ENCODE results near the gene DNAH9.

DNAH9 gene

DNA sequence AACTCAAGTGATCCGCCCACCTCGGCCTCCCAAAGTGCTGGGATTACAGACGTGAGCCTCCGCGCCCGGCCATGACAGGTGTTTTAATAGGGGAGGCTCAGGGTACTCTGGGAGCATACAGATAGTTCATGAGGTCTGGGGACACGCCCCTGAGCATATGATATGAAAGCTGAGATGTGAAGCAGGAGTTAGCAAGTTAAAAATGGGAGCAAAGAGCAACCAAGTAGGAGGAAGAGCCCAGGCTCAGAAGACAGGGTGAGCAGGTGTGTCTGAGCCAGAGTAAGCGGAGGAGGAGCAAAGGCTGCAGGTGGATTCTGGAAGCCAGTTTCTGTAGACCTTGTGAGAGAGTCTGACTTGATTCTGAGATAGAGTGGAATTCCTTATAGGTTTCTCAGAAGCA, 103.6 kb downstream of the DNAH9 start:
- DNase-seq (ENCODE audit: low read depth, low spot score): no peak
- no peak overlapping the region for H3K4me3 ChIP-seq (ENCODE audit: low read depth, low read length)
- TF ChIP-seq, protein P1, sequence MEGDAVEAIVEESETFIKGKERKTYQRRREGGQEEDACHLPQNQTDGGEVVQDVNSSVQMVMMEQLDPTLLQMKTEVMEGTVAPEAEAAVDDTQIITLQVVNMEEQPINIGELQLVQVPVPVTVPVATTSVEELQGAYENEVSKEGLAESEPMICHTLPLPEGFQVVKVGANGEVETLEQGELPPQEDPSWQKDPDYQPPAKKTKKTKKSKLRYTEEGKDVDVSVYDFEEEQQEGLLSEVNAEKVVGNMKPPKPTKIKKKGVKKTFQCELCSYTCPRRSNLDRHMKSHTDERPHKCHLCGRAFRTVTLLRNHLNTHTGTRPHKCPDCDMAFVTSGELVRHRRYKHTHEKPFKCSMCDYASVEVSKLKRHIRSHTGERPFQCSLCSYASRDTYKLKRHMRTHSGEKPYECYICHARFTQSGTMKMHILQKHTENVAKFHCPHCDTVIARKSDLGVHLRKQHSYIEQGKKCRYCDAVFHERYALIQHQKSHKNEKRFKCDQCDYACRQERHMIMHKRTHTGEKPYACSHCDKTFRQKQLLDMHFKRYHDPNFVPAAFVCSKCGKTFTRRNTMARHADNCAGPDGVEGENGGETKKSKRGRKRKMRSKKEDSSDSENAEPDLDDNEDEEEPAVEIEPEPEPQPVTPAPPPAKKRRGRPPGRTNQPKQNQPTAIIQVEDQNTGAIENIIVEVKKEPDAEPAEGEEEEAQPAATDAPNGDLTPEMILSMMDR (IDR thresholded peaks at IDR 0.05; ENCODE audit: insufficient read depth, low read length, missing control alignments): no peak
- POLR2A ChIA-PET: no interaction called here
- CTCF ChIA-PET: no interaction called here

DNA sequence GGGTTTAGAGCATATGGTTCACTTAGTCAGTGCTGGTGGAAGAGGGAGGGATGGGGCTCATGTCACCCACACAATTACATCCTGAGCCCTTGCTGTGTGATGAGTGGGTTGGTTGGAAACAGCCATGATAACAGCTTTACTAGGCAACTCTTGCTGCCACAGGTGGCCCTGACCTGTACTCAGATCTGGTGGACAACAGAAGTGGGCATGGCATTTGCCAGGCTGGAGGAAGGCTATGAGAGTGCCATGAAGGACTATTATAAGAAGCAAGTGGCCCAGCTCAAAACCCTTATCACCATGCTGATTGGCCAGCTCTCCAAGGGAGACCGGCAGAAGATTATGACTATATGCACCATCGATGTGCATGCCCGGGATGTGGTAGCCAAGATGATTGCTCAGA, 105.8 kb downstream of the DNAH9 start:
- no peak overlapping the region for H3K4me3 ChIP-seq (ENCODE audit: low read depth, low read length)
- ChIA-PET CTCF (no interaction called here), POLR2A (no interaction called here)
- no peak for DNase-seq (ENCODE audit: low read depth, low spot score)
- TF ChIP-seq, protein P1 (IDR thresholded peaks at IDR 0.05; ENCODE audit: insufficient read depth, low read length, missing control alignments): no peak

DNA sequence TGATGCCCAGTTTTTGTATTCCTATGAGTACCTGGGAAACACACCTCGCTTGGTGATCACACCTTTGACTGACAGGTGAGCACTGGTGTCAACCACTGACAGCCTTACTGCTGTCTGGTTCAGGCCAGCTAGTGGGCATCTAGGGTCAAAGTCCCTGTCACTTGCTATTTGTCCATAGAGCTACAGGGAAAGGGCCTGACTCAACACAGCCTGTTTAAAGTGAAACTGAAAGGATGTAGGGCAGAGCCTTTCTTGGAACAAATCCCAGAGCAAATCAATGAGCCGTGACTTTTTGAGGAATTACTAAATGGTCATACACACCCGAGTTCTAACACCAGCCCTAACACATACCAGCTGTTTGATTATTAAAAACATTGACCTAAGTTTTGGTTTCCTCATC, 106.8 kb downstream of the DNAH9 start:
- TF ChIP-seq, protein P1 (IDR thresholded peaks at IDR 0.05; ENCODE audit: insufficient read depth, low read length, missing control alignments): no peak
- no peak for DNase-seq (ENCODE audit: low read depth, low spot score)
- POLR2A ChIA-PET: no interaction called here
- no peak overlapping the region for H3K4me3 ChIP-seq (ENCODE audit: low read depth, low read length)
- CTCF ChIA-PET: no interaction called here

DNA sequence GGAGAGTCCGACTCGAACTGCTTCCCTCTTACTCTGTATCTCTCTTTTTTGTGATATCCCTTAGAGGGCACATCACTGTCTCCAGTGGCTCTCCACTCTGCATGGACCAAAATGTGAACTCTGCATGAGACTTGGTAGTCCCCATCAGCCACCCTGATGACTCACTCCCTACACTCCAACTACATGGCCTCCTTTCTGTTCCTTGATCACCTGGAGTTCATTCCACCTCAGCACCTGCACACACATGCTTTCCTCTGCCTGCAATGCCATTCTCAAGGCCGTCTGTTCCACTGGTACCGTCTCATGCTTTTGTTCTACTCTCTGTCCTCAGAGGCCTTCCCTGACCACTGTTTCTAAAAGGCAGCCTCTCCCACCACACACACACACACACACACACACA, 109.3 kb downstream of the DNAH9 start:
- DNase-seq (ENCODE audit: low read depth, low spot score): no peak
- TF ChIP-seq, protein P1 (IDR thresholded peaks at IDR 0.05; ENCODE audit: insufficient read depth, low read length, missing control alignments): no peak
- CTCF ChIA-PET: no interaction called here
- POLR2A ChIA-PET: no interaction called here
- no peak overlapping the region for H3K4me3 ChIP-seq (ENCODE audit: low read depth, low read length)

DNA sequence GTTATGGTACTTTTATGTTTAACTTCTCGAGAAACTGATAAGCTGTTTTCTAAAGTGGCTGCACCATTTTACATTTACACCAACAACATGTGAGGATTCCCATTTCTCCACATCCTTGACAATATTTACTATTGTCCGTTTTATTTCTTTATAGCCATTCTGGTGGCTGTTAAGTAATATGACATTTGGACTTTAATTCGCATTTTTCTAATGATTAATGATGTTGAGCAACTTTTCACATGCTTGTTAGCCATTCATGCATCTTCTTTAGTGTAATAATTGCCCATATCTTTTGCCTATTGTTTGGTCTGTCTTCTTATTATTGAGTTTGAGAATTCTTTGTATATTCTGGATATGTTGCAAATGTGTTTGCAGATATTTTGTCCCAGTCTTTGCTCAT, 114.2 kb downstream of the DNAH9 start:
- ChIA-PET CTCF (no interaction called here), POLR2A (no interaction called here)
- DNase-seq (ENCODE audit: low read depth, low spot score): no peak
- no peak overlapping the region for H3K4me3 ChIP-seq (ENCODE audit: low read depth, low read length)
- TF ChIP-seq, protein P1 (IDR thresholded peaks at IDR 0.05; ENCODE audit: insufficient read depth, low read length, missing control alignments): no peak

DNA sequence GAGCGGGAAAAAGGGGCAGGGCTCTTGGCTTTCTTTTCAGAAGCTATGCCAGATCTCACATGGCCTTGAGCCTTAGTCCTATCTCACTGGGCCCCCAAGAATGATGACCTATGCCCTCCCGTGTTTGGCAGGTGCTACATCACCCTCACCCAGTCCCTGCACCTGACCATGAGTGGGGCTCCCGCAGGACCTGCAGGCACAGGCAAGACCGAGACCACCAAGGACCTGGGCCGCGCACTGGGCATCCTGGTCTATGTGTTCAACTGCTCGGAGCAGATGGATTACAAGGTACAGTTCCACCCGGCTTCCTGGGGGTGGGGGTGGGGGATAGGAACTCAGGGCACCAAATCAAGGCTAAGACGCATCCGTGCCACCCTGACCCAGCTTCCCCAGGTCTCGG, 120.9 kb downstream of the DNAH9 start:
- POLR2A ChIA-PET: no interaction called here
- CTCF ChIA-PET: no interaction called here
- no peak overlapping the region for H3K4me3 ChIP-seq (ENCODE audit: low read depth, low read length)
- TF ChIP-seq, protein P1 (IDR thresholded peaks at IDR 0.05; ENCODE audit: insufficient read depth, low read length, missing control alignments): no peak
- DNase-seq (ENCODE audit: low read depth, low spot score): no peak
